ENCODE results near the gene MRPL50.

MRPL50 gene

DNA sequence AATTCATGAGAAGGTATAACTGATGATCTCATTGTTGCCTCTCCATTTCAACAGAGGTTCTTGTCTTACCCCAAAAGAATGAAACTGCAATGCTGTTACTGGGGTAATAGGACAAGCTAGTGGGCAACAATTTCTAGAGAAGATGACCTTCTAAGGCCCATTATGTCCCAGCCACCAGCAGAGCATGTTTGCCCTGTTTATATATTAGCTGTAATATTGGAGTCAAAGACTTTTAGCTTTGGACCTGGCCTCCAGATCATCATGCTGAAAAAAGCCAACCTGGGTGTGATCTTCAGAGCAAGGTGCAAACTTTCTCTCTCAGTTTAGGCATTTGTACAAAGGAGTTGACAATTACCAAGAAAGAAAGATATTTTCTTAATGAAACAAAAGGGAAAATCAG, 33.8 kb upstream of the MRPL50 start:
- TF ChIP-seq CTCF (IDR thresholded peaks at IDR 0.05; ENCODE audit: low read length) (no peak), EZH2phosphoT487 (IDR thresholded peaks at IDR 0.05; ENCODE audit: low read length) (no peak), EZH2 (optimal IDR thresholded peaks at IDR 0.05; ENCODE audit: low read depth, low read length) (no peak)
- Histone ChIP-seq H3K4me2 (ENCODE audit: low read depth, low read length) (no peak overlapping the region), H3K9me2 (replicated peaks; ENCODE audit: insufficient read depth, low read length) (no peaks in the 10 kb centered on the region), H3F3A (ENCODE audit: insufficient read depth, low read length) (peaks cover 27% of the 10 kb centered on the region), H3K27me3 (replicated peaks; ENCODE audit: insufficient read depth, low read length) (no peaks in the 10 kb centered on the region), H3K9ac (ENCODE audit: low read length) (no peak overlapping the region), H3K4me3 (ENCODE audit: low read length) (no peak overlapping the region), H3K36me3 (replicated peaks; ENCODE audit: insufficient read depth, low read length) (no peaks in the 10 kb centered on the region), H2AFZ (ENCODE audit: low read length) (no peak overlapping the region), H3K27ac (ENCODE audit: low read length) (no peak overlapping the region), H3K9me3 (replicated peaks; ENCODE audit: insufficient read depth, low read length) (no peaks in the 10 kb centered on the region), H3K4me1 (ENCODE audit: low read length) (peaks cover 54% of the 10 kb centered on the region), H3K79me2 (ENCODE audit: low read length) (peaks cover 7% of the 10 kb centered on the region; the same call in 1 of the 2 replicates), H4K20me1 (ENCODE audit: insufficient read depth, low read length) (no peaks in the 10 kb centered on the region)
- DNase-seq, result no peak

- Histone ChIP-seq H3K4me2 (ENCODE audit: low read depth, low read length) (no peak overlapping the region; the same call in 1 of the 2 replicates), H3K9me2 (replicated peaks; ENCODE audit: insufficient read depth, low read length) (no peaks in the 10 kb centered on the region), H3K36me3 (replicated peaks; ENCODE audit: insufficient read depth, low read length) (no peaks in the 10 kb centered on the region), H3K4me1 (ENCODE audit: low read length) (peaks cover 72% of the 10 kb centered on the region), H3K27me3 (replicated peaks; ENCODE audit: insufficient read depth, low read length) (no peaks in the 10 kb centered on the region), H3K79me2 (ENCODE audit: low read length) (peaks cover 7% of the 10 kb centered on the region; the same call in 1 of the 2 replicates), H3K9me3 (replicated peaks; ENCODE audit: insufficient read depth, low read length) (no peaks in the 10 kb centered on the region), H3K9ac (ENCODE audit: low read length) (no peak overlapping the region), H3K27ac (ENCODE audit: low read length) (peak overlapping the region; percentile 96), H3K4me3 (ENCODE audit: low read length) (no peak overlapping the region), H2AFZ (ENCODE audit: low read length) (no peak overlapping the region), H3F3A (ENCODE audit: insufficient read depth, low read length) (peaks cover 41% of the 10 kb centered on the region), H4K20me1 (ENCODE audit: insufficient read depth, low read length) (no peaks in the 10 kb centered on the region)
- TF ChIP-seq EZH2phosphoT487 (IDR thresholded peaks at IDR 0.05; ENCODE audit: low read length), result no peak
- no peak for TF ChIP-seq EZH2 (optimal IDR thresholded peaks at IDR 0.05; ENCODE audit: low read depth, low read length)
- TF ChIP-seq CTCF (IDR thresholded peaks at IDR 0.05; ENCODE audit: low read length), result no peak
- no peak for DNase-seq
Observed at GRCh38 chr9:101429736-101430135, 31.3 kb upstream of the MRPL50 start.

DNA sequence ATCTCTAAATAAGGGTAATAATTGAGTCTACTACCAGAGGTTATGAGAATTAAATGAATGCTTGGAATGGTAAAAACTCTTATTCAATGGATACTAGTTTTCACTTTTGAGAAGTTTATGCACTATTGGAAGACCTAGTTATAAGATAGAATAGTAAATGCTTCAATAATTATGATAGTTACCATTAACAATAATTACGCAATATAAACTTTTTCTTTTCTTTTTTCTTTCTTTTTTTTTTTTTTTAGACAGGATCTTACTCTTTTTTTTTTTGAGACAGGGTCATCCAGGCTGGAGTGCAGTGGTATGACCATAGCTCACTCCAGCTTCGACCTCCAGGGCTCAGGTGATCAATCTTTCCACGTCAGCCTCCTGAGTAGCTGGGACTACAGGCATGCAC, 30.5 kb upstream of the MRPL50 start:
- no peak for DNase-seq
- H3K4me1 ChIP-seq (ENCODE audit: low read length), result peaks cover 72% of the 10 kb centered on the region
- H3F3A ChIP-seq (ENCODE audit: insufficient read depth, low read length), result peaks cover 41% of the 10 kb centered on the region
- no peak for TF ChIP-seq CTCF (IDR thresholded peaks at IDR 0.05; ENCODE audit: low read length)
- no peak for TF ChIP-seq EZH2phosphoT487 (IDR thresholded peaks at IDR 0.05; ENCODE audit: low read length)
- TF ChIP-seq EZH2 (optimal IDR thresholded peaks at IDR 0.05; ENCODE audit: low read depth, low read length), result no peak
- no peaks in the 10 kb centered on the region for H3K9me3 ChIP-seq (replicated peaks; ENCODE audit: insufficient read depth, low read length)
- H3K9me2 ChIP-seq (replicated peaks; ENCODE audit: insufficient read depth, low read length), result no peaks in the 10 kb centered on the region
- peak overlapping the region; percentile 58 for H3K4me2 ChIP-seq (ENCODE audit: low read depth, low read length)
- peak overlapping the region; percentile 96 for H3K27ac ChIP-seq (ENCODE audit: low read length)
- H3K27me3 ChIP-seq (replicated peaks; ENCODE audit: insufficient read depth, low read length), result no peaks in the 10 kb centered on the region
- H4K20me1 ChIP-seq (ENCODE audit: insufficient read depth, low read length), result no peaks in the 10 kb centered on the region
- H2AFZ ChIP-seq (ENCODE audit: low read length), result peak overlapping the region; percentile 7; the same call in 1 of the 2 replicates
- peaks cover 7% of the 10 kb centered on the region; the same call in 1 of the 2 replicates for H3K79me2 ChIP-seq (ENCODE audit: low read length)
- H3K4me3 ChIP-seq (ENCODE audit: low read length), result peak overlapping the region; percentile 30; the same call in 1 of the 2 replicates
- H3K36me3 ChIP-seq (replicated peaks; ENCODE audit: insufficient read depth, low read length), result no peaks in the 10 kb centered on the region
- H3K9ac ChIP-seq (ENCODE audit: low read length), result peak overlapping the region; percentile 67
